Erythroblast (primary cell): ENCODE measurements around the gene KIF1A.

Experiments
- GATA1 ChIP-seq: IDR thresholded peaks from 2 replicates; pipeline ENCODE4 v1.6.1; 2011; ENCODE audit warnings: low read depth, mild to moderate bottlenecking, control low read depth, low read length, moderate library complexity
- POLR2A ChIP-seq: IDR thresholded peaks from 2 replicates; pipeline ENCODE4 v1.6.1; 2011; ENCODE audit warnings: mild to moderate bottlenecking, low read length

- TF ChIP-seq POLR2A (no peak), GATA1 (no peak)
These were observed 60.6 kb downstream of the KIF1A start for GRCh38 chr2:240759459-240759858.
